HG02588 (cell line): Measurements from ENCODE around the gene FBXL17.
A peak's percentile ranks its signal among the peaks of the same experiment; 100 is the strongest.

Experiments
- ATAC-seq: cut with Tn5 transposase; IDR thresholded peaks from one replicate; pipeline ENCODE4 v1.9.1; 2021; ENCODE audit warnings: mild to moderate bottlenecking, moderate library complexity; ENCODE audit not compliant: unreplicated experiment

The FBXL17 gene

DNA sequence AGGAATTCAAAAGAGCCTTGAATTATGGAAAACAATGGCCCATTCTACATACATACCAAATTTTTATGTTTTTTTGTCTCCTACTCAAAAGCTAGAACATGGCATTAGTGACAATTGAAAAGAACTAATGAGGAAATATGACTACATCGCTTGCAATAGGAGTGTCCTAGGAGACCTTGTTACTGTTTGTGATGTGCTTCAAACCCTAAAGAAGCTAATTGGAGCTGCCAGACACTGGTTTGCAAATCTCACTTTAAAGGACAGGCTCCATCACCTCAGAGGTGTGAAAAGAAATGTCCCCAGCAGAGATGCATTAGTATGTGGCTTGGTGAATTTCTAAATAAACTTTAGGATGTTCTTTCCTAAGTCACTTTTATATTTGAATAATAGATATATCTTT is 356.9 kb downstream of the FBXL17 start:
- ATAC-seq, result no peak

DNA sequence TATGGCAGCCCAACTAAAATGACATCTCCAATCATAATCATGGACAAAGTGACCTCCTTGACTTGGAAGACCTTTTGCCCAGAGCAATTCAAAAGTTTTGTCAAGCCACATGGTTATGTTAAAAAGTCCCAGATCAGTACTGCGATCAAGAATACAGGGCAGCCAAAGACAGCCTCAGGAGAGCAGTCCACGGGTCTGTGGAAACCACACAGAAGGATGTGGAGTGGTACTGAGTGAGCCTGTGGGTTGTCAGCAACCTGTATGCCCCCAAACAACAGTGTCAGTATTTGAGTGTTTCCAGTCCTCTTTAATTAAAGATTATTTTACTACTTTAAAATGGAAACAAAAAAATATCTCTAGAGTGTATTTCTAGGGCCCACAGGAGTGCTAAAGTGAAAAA is 365.8 kb downstream of the FBXL17 start:
- no peak for ATAC-seq

DNA sequence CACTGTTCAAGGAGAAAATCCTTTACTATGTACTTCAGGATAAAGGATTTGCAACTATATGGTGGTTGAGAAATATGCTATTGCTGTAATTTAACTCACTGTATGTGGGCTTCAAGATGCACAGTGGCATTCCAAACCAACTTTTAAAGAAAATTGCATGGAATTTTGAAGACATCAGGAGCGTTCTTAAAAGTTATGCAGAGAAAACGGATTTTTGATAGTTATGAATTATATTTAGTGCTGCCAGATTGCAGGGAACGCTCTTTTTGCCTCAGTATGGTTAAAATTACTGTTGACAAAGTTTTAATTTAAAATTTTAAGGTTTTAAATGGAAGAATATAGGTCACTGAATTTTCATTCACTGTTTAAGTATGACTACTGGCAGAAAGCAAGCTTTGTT is 375.1 kb downstream of the FBXL17 start:
- ATAC-seq, result no peak

DNA sequence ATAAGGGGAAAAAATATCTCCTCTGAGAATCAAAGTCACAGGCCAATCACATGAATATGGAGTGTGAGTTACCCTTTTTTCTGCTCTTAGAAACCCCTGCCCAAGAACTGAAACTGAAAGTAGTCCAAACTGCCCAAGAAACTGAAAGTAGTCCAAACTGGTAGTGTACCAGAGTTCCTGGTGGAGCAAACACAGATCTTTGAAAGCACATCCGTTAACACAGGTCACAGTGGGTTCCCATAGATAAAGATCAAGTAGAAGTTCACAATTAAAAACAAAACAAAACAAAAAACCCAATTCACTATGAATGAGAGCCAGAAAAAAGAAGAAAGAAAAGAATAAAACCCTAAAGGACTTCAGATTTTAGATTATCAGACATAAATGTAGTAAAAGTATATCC is 378.7 kb downstream of the FBXL17 start:
- ATAC-seq, result peak; percentile 88

DNA sequence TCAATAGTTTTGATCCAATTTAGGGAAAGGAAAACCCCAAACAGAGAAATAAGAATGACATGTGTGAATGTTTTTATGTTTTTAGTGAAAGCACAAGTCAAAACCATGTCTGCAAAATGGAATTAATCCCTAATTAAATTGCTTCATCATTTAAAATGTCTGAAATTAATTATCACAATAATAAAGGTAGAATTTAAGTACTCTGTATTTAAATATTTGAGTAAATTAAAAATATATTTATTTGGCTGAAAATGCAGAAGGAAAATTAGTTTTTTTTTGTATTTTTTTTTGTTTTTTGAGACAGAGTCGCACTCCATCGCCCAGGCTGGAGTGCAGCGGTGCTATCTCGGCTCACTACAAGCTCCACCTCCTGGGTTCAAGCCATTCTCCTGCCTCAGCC is 380.7 kb downstream of the FBXL17 start:
- no peak for ATAC-seq

DNA sequence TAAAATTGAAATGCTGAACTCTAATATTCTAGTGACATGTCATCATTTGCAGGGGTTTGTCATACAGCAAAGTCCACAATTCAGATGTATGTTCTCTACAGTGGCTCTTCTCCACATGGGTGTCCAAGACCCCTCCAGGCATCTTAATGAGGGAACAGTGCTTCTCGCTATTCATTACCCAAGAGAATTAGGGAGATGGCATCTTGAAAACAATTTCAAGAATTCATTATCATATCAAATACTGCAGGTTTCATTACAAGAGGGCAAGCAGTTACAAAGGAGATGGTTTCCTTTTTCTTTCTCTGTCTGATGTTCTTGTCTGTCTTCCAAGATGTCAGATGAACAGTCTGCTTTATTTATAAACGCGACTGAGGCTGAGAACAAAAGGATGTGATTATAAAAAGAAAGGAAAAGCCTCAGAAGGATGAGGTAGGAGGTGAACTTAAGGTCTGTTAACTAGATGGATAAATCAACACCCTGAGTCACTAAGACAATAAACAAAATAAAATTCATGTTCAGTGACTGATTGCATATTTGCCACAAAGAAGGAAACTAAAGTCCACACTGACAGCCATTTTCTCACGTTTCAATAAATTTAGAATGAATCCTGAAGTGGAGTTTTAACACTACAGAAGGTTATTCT is 384.4 kb downstream of the FBXL17 start:
- no peak for ATAC-seq

DNA sequence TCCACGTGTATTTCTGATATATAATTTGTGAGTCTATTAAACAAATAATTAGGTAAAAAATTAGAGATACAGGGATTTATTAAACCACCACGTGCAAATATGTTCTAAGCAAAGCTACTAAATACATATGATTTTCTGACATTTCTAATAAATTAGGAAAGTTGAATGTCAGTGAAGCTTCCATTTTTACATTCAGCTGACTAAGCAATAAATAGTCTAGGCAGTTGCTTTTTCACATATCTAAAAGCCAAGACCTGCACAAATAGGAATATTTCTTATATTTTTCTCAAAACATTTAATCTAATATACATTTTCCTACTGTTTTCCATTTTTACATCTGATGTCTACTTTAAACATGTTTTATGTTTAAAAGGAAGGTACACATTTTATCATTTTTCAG is 388.6 kb downstream of the FBXL17 start:
- ATAC-seq, result no peak

DNA sequence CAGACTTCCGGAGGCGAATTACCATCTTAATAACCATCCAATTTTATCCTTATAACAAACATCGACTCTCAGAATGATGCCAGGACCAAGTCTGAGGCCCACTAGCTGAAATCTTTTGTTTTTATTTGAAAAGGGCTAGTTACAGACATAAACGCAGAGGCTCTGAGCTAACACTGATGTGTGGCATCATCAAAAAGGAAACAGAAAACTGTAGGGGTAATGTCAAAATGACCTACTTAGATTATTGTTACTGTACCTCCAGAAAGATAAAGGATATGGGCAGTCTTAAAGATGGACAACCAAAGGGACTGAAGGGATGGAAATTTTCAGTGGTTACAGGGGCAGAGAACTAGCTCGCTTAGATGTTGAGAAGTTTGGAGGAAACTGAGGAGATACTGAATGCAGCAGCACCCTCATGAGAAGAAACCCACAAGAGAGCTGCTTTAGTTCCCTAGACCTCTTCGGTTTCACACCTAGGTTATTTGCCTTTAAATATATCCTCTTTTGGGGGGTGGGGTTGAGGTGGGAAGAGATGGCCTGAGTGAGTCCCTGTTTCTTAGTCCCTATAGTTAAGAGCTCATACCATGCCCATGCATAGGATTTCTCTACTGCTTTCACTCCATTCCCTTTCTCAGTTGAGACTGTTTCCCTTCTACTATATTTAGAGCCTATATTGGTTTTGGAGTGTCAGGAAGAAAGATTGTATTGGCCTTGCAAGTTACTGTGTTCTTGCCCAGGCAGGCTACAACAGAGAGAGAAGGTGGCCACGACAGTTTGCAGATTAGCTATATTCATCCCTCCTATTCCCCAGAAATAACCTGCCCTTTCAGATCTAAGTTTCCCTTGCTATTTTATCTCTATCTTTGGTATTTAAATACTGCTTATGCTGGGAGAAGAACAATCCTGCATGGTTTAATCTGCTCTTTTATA is 390.8 kb downstream of the FBXL17 start:
- no peak for ATAC-seq

DNA sequence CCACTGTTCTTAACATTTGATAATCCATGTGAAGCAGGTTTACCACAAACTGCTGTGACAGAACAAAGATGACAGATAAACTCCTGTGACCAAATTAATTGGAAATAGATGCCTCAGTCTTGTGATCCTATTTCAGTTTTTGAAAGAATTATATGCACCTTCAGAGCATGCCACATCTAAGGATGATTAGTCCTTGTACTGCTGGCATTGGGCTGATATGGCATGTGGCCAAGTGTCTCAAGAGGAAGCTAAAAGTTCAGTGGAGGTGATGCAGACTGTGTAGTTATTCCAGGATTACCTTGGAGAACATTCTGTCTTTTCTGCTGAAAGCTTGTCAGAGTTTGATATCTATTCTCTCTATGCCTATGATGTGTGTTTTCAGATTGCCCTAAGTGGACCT is 396.8 kb downstream of the FBXL17 start:
- no peak for ATAC-seq

DNA sequence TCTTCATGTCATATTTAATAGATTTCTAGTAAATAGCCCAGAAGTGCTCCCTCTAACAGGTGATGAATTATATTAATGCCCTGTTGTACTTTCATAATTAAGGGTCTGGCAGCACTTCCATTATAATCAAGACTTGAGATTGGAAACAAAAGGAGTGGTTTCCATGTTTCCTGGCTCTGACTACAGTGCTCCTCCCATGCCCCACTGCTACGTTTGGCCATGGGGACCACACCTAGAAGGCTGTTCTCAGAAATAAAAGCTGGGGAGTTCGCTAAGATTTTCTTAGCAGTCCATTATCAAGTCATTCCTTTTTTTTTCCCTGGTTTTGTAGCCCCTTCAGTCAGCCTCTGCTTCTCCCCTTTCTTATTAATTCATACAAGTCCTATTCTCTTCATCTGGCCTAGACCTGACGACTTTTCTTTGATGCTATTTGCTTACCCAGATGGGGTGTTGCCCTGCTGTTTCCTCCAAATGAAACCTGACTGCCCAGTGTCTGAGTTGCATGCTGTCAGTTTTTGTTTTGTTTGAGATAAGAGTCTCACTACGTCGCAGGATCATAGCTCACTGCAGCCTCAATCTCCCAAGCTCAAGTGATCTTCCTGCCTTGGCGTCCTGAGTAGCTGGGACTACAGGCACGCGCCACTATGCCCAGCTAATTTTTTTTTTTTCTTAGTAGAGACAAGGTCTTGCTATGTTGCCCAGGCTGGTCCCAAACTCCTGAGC is 399.0 kb downstream of the FBXL17 start:
- ATAC-seq, result no peak

DNA sequence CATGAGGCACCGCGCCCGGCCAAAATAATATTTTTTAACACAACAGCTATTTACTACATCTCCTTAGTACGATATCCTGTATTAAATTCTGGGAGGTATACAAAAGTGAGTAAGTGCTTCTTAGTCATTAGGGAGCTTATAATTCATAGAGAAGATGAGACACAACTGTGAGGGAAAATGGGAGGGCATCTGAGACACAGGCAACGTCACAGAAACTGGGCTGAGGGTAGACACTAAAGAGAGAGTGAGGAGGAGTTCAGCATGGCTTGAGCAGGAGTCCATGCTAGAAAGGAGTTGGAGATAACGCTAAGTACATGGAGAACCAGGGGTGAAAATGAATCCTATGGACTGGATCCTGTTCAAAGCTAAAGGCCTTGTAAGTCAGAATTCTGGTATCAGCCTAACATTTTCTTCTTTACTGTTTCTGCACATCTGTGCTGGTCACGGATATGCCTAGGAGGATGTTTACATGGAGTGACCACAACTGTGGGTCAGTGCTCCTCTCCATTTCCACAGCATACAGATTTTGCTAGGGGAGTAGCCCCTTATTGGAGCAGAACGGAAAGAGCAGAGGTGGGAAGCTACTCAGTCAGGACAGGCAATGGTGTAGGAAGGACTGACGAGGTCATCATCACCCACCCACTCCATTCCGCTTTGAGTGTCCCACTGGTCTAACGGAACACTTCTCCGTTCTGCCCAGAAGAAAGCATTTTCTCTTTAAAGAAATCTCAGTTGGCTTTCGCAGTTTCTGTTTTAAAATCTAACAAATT is 400.8 kb downstream of the FBXL17 start:
- no peak for ATAC-seq

DNA sequence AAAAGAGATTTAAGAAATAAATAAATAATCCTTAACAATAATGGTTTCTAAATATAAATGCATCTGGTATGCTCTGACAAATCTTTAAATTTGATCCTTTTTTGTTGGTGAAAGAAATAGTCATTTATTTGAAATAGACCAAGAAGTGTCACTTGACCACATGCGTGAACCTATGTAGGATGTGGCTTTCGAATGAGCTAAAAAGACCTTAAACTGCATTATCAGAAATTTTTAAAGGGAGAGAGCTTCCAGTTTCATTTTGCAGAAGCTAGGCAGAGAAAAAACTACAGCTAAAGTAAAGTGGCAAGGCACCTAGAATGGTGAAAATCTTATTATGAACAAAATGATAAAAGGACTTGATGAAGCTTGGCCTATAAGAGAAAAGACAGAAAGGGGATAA is 402.0 kb downstream of the FBXL17 start:
- ATAC-seq, result no peak

DNA sequence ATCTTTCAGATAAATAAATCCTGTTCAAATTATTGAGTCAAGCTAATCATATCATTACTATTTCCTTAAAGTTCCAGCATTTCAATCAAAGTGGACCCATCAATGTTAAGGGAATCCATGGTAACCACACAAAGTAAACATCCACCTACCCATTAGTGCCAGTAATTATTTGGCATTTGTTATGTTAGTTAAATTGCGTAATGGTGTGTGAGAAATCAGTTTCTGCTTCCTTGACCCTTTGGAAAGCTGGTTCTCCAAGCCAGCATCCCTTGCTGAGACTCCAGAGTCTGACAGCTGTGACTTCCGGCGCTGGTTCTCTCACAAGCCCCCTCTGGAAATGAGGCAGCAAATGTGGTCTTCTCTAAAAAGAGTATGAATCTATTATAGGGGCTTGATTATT is 402.6 kb downstream of the FBXL17 start:
- no peak for ATAC-seq

DNA sequence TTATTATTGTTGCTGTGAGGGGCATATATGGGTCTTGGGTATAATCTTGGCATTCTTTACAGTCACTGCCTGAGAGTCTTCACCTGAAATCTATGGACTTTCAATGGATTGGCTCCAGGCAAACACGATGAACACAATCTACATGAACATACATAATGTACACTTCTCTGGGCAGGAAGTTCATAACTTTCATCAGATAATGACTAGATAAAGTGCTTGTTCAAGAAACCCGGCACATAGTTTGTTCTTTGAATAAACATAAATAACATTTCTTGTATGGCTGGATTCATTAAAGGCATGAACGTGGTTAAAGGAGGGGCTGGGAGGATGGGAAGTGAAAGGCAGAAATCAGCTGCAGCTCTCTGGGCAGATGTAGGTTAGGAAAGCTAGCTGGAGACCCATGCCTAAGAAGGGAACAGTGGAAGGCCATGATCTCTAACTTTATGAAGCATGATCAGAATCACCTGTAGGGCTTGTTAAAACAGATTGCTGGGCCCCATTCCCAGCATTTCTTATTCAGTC is 404.3 kb downstream of the FBXL17 start:
- ATAC-seq, result no peak

DNA sequence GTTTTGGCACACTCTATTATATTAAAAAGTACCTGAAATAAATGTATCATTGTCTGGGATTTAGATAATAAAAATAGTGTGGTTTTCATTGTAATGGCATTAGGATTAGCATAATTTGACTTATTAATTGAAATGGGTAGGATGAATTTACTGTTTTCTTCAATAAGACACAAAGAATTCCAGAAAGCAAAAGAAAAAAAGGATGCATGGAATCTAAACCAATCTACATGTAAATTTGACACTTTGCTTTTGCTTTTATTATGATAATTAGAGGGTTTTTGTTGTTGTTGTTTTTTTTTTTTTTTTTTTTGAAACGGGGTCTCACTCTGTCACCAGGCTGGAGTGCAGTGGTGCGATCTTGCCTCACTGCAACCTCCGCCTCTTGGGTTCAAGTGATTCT is 406.3 kb downstream of the FBXL17 start:
- no peak for ATAC-seq

DNA sequence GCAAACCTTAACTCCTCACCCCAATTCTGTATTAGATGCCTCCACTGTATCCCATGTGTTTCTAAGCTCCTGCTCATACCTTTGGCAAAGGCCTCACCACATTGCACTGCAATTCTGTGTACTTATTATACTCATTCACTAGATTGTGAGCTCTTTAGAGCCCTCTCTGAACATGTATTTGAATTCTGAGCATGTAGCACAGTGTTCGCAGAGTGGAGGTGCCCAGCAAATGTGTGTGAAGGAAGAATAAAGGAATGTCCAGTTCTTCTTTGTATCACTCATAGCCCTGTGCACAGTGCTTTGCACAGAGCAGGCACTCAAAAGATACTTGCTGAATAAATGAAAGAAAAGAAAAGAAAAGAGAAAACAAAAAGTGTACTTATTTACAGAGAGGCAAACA is 410.1 kb downstream of the FBXL17 start:
- ATAC-seq, result no peak

DNA sequence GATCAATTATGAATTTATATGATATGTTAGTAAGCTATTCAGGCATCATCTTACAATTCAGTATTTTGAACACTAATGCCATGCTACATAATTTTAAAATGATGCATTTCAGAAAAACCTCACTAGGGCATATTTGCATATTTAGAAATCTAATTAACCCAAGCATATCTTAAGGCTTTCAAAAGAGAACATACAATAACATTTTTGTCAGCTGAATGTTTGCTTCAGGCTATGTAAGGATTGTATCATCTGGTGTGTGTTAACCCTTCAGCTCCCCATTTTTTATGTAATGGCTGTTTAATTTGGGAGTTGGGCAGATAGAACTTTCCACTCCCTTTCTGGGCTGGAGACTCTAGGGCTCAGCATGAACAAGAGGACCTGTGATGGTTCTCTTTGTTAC is 412.1 kb downstream of the FBXL17 start:
- no peak for ATAC-seq

DNA sequence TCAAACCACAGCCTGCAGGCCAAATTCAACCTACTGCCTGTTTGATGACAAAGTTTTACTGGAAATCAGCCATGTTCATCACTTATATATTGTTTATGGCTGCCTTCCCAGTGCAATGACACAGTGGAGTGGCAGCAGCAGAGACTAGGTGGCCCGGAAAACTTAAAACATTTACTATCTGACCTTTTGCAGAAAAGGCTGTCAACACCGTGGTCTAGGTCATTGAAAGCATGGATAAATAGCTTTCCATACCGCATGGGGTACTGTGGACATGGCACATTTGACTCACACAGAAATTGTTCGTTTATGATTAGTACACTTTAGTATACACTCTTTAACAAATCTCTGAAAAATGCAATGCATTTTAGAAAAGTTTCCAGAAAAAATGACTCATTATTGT is 412.9 kb downstream of the FBXL17 start:
- no peak for ATAC-seq

DNA sequence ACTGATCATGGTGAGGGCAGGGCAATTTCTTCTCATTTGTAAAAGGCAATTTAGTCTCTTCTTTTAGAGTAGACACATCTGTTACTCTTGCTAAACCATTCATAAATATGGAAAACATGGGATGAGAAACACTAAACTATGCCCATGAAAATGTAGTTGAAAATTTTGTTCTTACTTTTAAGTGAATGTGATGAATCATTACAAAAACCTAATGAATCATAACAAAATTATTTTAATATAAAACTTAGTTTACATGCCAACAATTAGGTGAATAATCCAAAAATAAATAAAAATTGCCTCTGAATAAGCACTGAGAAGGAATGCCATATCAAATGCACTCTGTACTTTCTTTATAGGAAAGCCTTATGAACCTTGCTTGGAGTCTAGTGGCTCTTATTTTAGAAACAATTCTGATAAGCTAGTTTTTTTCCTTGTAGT is 413.5 kb downstream of the FBXL17 start:
- no peak for ATAC-seq

DNA sequence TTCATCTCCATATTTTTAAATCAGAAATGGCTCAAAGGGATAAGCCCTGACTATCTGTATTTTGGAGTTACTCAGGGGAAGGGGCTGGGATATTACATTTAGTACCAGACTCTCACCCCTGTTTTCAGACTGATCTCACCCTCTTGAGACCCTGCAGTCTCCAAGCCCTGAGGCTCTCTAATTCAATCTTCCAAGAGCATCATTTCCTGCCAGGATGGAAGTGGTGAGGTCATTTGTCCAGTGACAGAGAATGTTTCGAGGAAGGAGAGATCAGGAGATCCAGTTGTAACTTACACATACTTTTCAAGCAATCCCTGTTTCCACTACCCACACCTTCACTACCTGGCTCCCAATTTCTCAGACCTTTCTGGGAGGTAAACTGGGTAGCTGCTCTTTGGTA is 415.7 kb downstream of the FBXL17 start:
- no peak for ATAC-seq

DNA sequence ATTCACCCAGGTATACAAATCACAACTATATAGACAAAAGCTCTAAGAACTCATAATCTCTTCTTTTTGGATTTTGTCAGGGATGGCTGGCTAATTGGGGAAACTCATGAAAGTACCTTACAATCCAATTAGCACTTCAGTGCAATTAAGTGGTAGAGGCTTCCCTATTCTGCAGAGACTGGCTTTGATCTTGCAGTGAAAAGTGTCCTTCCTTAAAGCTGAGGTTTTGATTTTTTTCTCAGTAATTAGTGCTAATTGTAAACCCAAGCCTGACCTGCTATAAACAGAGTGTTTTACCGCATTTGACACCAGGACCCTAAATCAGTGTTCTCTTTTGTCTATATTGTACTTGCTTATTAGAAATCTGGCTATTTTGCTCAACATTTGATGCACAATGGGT is 417.2 kb downstream of the FBXL17 start:
- ATAC-seq, result no peak
